ENCODE results near the gene SYNJ2.

The SYNJ2 gene

DNA sequence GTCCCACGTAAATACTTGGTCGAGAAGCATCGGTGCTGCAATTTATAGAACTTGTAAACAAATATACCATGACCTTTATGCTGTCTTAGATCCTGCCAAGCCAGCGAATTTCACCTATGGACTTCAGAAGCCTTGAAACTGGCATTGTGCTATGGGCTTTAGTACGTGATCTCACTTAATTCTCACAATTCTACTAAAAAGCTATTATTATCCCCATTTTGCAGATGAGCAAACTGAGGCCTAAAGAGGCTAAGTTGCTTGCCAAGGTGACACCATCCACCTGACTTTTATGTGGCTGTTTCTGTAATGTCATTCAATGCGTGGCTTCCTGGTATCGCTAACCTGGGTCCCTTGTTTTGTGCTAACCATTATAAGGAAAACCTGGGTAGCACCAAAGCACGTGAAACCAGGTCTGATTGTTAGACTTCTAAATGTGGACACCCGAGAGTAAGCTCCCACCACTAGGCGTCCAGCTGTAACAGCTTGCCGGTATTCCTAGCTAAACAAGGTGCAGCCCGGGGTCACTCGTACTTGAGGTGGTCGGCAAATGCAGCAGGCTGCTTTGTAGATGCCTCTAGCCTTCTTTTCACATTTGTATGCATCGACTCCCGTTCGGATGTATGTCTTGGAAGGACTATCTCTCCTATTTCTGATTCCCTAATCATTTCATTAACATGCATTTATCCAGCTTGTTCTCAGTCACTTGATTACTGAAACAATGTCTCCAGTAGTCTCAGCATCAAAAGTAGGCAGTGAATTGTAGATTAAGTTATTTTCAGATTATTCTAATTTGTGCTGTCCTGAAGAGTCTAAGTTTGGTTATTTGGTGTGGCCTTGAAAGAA lies 1.1 kb downstream of the SYNJ2 start:
- FAIRE-seq: peak; percentile 33

DNA sequence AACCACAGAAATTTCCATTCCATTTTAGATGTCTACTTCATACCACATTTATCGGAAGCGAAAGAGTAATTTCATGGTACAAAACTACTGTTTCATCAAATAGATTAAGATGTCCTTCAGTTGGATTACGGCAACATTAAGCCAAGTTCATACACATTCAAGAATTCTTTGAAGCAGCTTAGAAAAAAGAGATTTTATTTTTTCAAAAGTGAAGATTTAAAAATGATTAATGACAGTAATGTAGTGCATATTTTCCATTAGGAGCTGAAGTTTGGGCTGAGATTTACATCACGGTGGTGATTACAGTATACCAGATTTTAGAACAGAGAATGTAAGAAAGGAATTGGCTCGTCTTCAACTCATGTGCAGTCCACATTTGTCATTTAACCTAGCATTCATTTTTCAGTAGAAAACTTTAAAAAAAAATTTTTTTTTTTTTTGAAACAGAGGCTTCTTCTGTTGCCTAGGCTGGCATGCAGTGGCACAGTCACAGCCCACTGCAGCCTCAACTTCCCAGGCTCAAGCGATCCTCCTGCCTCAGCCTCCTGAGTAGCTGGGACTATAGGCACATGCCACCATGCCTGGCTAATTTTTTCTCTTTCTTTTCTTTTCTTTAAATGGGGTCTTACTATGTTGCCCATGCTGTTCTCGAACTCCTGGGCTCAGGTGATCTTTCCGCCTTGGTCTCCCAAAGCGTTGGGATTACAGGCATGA lies 1.9 kb downstream of the SYNJ2 start:
- FAIRE-seq: no peak

DNA sequence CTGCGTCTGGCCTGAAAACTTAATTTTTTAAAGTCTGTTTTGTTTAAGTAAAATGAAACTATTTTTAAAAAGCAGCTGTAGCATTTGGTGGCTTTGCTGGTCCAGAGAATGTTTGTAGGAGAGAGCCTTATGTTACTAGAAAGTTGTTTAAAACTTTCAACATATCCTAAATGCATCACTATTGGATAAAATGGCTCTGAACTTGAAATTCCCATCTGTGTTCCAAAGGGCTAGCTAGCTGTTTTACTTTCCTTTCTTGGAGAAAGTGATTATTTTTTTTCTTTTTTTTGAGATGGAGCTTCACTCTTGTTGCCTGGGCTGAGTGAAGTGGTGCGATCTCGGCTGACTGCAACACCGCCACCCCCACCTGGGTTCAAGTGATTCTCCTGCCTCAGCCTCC lies 2.5 kb downstream of the SYNJ2 start:
- no peak for FAIRE-seq

DNA sequence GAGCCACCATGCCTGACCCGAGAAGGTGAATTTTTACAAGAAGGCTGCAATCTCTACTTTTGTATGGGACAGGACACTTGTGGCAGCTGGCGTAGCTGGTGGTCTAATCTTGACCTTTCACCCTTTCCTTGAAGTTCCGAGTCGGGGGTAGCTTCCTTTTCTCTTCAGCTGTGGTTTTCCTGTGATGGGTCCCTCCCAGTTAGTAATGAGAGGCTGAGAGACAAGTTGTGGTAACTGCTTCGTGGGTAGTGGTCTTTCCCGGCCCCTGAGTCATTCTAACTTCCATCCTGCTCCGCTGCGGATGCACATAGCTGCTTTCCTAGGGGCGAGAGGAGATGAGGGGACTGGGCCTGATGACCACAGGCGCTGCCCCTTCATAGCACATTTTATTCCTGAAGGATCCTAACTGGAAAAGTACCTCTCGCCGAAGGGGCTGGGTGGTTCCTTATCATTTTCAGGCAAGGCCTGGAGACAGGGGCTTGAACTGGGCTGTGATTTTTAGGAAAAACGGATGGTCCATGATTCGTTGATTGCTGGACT lies 3.1 kb downstream of the SYNJ2 start:
- no peak for FAIRE-seq

DNA sequence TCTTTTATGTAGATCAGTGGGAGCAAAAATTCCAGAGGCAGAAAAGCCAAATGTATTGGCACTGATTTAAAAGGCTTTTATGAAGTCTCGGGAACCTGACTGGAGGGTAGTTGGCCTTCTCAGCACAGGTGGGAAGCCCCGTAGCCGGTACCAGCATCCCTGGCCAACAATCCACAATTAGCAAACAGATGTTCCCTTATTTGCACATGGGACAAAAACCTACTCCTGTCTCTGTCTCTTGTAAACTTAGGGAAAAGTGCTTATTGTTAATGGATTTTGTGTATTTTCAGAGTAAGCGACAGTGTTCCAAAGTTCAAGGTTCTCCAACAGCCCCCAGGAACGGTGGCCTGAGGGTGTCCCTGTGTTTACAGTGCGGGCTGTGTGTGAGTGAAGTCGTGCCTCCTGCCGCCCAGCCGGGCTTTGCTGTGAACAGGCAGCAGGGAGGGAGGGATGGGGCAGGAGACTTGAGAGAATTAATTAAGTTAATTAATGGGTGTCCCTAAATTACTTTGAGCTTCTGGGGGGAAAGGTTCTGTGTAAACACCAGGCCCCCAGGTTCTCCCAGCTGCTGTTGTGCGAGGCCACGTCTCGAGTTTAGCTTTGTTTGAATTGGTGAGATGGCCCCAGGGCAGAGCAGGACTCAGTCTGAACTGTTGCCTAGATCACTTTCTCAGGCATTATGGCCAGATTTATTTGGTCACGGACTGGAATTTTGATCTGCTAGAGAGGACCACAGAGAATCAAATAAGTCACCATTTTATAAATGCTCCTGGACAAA lies 3.9 kb downstream of the SYNJ2 start:
- no peak for FAIRE-seq

DNA sequence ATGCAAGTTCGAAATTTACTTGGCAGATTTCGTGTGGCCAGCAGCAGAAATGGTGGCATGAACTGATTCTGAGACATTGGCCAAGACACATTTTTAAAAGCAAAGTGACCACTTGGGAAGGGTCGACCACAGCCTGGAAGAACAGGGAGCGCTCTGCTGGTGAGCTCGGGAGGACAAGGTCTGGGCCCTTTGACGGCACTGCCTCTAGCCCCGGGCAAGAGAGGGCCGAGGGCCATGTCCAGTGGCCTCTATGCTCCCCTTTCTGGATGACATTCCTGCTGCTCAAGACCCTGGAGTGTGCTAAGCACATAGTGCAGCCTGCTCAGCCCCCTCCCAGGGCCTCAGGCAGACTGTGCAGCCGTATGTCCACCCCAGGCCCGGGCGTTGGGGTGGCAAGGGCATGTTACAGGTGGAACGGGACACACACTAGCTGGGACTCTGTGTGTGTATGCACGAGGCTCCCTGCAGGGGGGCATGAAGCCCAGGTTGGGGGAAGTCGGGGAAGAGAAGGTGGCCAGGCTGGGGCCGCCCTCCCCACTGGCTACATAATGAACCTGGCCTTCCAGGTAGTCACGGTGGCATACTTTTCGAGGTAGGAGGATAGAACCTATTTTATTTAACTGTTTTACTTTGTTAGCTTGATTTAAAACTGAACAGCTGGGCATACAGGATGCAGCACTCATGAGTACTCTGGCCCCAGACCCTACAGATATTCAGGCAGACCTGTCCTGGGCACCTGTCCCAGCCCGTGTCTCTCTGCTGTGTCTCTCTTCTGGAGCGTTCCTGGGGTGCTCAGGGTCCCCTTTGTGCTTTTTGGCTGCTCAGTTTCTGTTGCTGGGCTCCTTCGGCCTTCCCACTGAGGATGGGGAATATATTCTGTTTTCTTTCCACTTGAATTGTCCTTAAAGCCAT lies 6.4 kb downstream of the SYNJ2 start:
- FAIRE-seq: no peak

DNA sequence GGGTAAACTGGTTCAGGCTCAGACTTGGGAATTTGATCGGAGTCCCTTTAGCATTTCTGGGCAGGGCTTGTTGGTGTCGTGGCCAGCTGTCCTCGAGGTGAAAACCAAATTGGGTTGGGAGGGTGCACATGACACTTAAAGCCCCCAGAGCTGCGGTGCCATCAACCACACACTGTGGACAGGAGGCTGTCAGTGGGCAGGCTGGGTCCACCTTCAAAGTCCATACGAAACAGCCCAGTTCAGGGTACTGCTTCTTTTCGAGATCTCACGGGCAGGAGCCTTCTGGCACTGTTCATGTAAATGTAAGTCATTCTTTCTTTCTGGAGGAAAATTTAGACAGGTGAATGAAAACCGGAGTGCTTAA lies 7.0 kb downstream of the SYNJ2 start:
- FAIRE-seq: no peak

DNA sequence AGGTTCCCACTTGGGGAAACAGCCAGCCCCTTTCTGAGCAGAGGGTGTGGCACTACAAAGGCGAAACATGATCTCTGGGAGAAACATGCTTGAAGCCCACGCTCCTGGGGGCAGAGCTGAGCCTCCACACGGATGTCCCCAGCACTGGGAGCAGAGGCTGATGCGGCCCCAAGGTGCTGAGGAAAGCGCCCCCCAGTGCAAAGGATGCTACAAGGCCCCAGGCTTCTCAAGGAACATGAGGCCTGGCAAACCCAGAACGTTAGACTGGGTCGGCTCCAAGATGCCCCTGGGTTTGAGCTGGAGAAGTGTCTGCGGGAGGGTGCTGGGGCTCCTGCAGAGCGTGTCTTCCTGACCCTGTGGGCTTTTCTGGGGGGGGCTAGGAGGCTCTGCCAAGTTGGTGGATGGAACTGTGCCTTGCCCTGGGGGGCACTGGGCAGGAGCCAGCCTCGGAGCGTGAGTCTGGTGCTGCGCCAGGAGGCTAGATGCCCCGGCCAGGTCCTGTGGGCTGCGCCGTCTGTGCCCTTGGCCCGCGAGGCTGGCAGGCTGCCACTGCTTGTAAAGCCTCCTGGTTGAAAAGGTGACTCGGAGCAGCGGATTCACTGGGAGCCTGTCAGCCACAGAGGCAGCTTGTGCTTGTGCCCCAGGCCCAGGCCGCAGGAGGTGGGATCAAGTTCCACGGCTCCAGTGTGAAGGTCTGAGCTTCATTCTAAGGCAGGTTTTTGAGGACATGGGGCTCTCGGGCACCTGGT lies 8.1 kb downstream of the SYNJ2 start:
- FAIRE-seq: no peak

DNA sequence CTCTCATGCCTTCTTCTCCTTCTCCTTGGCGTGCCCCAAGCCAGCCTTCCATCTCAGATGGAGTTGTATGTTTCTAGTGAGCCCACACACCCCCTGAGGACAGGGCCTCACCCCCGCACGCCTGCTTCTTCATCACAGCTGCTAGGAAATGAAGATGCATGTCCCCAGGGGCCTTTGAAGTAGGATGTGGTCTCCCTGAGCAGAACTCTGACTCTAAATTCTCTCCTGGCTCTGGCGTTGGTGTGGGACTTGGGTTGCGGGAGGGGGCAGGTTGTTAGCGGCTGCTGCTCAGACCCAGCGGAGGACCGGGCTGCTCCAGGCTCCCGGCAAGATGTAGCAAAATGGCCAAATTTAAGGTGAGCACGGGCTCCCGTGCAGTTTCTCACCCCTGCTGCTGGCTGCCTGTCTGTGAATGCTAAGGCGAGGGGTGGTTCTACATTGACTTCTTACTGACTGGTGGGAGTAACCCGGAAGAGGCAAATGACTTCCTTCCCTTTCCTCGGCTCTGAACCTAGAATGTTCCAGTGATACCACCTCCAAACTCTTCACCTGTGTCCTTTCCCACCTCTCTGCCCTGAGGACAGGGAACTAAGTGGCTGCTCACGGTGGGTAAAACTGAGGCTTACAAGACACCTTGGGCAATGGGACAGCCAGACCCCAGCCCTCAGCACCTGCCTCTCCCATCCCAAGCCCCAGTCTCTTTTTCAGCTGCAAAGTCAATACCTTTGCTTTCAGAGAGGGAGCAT lies 8.8 kb downstream of the SYNJ2 start:
- no peak for FAIRE-seq

DNA sequence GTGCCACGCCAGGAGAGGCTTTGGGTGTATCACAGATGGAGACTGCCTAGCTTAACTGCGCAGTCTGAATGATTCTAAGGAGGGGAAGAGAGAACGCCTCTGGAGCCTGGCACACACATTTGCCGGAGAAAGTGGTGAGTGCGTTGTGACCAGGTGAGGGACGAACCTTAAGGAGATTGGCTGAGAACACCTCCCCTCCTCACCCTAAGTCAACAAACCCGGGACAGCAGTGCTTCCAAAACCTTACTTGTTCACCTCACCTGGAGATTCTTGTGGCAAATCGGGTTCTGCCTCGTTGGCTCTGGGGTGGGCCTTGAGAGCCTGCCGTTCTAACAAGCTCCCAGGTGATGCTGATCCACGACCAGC lies 9.4 kb downstream of the SYNJ2 start:
- no peak for FAIRE-seq

DNA sequence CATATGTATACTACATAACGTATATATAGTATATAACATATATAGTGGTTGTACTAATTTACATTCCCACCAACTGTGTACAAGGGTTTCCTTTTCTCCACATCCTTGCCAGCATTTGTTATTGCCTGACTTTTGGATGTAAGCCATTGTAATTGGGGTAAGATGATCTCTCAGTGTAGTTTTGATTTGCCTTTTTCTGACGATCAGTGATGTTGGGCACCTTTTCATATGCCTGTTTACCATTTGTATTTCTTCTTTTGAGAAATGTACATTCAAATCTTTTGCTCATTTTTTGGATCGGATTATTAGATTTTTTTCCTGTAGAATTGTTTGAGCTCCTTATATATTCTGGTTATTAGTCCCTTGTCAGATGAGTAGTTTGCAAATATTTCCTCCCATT lies 11.4 kb downstream of the SYNJ2 start:
- FAIRE-seq: peak; percentile 92

DNA sequence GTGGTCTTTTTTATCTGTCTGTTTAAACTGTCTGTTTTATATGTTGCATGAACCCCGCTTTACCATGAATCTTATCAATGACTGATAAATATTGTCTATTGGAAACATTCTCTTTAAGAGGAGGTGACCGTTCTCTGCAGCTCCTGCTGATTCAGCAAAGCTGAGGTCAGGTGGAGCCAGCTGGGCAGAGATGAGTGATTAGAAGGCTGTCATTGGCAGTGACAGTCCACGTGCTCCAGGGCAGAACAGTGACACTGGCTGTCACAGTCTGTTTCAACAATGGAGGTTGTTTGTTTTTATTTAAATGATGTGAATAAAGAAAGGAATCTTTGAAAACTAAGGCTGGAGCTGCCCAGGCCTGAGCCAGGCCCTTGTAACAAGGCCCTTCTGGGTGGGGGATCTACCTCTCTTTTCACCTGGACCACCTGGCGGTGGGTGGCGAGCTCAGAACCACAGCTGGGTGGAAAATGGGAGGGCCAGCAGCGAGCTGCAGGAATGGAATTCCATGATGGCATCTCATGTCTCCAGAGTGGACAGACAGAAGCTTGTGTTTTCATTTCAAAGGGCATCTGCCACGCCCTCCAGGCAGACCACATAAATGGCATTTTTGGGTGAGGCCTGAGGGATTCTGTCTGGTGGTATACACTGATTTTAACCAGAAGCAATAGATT lies 12.6 kb downstream of the SYNJ2 start:
- FAIRE-seq: no peak

DNA sequence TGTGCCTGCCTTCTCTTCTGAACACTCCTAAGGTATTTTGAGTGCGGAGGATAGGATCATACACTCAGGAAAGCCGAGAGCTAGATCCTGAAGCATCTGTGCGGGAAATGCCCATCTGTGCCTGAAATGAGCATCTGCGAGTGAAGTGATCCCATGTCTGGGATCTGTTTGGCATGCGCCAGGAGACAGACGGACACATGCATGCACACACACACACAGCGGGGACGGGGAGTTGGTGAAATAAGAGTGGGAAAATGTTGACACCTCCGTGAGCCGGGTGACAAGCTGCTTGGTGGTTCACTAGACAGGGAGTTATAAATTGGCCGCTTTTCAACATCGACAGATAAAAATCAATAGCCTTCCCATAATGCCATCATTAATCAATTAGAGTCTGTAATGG lies 13.8 kb downstream of the SYNJ2 start:
- FAIRE-seq: no peak

DNA sequence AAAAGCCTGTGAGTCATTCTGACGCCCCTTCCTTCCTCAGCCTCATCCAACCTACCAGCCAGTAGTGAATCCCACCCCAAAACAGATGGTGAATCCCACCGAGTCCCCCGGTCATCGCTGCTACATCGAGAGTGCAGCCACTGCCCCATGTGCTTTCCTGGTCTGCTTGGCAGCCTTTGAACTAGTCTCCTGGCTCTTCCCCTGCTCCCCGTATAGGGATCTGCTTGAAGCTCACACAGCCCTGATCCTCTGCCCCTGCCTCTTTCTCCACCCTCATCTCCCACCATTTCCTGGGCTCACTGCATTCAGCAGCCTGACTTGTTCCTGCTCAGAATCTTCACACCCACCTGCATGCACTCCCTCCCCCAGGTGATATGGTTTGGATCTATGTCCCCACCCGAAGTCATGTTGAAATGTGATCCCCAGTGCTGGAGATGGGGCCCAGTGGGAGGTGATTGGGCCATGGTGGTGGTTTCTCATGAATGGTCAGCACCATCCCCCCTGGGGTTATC lies 14.6 kb downstream of the SYNJ2 start:
- FAIRE-seq: no peak

DNA sequence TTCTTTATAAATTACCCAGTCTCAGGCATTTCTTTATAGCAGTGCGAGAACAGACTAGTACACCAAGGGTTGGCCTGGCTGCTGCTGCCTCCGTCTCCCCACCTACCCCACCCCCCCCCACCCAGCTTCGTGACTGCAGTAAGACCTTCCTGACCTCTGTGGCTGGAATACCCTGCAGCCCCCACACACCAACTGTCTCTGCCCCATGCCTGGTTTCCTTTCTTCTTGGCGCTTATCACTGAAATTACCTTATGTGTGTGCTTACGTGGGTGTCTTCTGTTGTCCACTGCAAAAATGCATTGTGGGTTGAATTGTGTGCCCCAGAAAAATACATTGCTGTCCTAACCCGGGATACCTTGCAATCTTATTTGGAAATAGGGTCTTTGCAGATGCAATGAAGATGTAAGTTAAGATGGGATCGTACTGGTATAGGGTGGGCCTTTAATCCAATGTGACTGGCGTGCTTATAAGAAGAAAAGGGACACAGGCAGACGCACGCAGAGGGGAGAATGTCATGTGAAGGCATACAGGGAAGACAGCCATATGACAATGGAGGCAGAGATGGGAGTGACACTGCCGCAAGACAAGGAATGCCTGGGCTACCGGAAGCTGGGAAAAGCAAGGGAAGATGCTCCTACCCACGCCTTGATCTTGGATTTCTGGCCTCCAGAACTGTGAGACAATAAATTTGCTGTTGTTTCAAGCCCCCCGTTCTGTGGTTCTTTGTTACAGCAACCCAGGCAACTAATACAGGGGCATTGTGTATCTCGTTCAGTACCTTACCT lies 15.4 kb downstream of the SYNJ2 start:
- no peak for FAIRE-seq

DNA sequence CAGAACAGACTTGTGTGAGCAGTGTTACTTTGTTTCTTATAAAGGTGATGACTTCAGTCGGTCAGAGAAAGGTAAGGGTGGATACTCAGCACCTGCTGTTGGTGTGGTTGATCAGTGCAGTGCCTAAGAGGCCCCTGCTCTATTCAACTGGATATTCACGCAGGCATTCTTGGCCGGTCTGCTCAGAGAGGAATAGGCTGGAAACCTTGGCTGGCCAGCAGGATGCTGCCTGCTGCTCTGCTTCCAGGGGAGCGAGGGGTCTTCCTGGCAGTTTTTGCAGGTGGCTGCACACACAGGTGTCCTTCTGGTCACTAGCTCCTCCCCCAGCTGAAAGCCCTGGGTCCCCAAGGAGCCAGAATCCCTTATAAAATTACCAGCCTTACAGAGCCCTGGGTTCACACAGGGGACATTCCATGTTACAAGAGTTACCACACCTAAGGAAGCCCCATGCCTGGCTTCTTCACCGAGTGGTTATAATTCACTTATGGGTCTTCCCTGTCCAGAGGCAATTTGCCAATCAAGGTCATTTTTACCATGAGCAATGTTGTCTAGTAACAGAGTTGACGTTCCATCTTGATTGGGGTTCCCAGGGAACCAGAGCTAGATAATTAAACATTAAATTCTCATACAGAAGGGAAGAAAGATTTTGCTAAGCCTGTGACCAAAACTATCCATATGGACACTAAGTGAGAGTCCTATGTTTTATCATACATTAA lies 16.4 kb downstream of the SYNJ2 start:
- no peak for FAIRE-seq

DNA sequence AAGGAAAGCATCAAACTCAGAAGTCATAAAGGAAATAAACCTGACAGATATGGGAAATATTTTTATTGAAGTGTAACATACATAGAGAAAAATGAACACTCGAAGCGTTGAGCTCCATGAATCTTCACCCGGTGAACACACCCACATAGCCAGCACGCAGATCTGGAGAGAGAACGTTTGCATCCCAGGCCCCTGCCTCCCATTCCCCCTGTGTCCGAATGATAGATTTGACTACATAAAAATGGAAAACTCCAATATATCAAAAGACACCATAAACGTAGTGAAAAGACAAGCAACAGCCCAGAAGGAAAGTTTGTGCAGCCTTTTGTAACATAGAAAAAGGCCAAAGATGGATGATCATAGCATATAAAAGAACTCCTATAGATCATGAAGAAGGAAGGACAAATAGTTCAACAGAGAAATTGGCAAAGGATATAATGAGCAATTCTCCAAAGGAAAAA lies 17.1 kb downstream of the SYNJ2 start:
- FAIRE-seq: no peak
